Mammary epithelial cell (primary cell): ENCODE measurements around the gene NTM.

Experiments used
- CTCF ChIP-seq, 2 donors: IDR thresholded peaks in 1 of 2; conservative IDR thresholded peaks in 1 of 2; 2 replicates each; pipeline ENCODE4 v1.5.1; 2011 to 2012; ENCODE audit warnings: inconsistent platforms in 2 of 2, low read length in 2 of 2, mild to moderate bottlenecking in 2 of 2, control low read depth in 1 of 2, low read depth in 1 of 2; ENCODE audit not compliant: insufficient read depth in 1 of 2; ENCODE audit errors: extremely low read depth in 1 of 2
- EZH2 ChIP-seq: IDR thresholded peaks from 2 replicates; pipeline ENCODE4 v1.6.1; 2012; ENCODE audit warnings: low read length, inconsistent platforms, borderline replicate concordance

GRCh38 chr11:131809203-131809918 lies 438.9 kb downstream of the NTM start:
- no peak for TF ChIP-seq EZH2
- no peak for TF ChIP-seq CTCF (conservative IDR thresholded peaks at IDR 0.05 in 1 of 2, IDR thresholded peaks at IDR 0.05 in 1 of 2; ENCODE audit: extremely low read depth in 1 of 2, insufficient read depth in 1 of 2, low read depth in 1 of 2, low read length in 2 of 2)
